SK-N-SH treated with all-trans-retinoic acid at 6 μM for 48 hours (cell line): ENCODE measurements around the gene ERLIN1.

Source experiments
- ATAC-seq: fragments of 200-7000 bp; cut with Tn5 transposase; 3 replicates; pipeline ENCODE4 v1.9.1; 2020; ENCODE audit warnings: mild to moderate bottlenecking, moderate library complexity
- ARNTL ChIP-seq: fragments of 450-650 bp; formaldehyde crosslinking; IDR thresholded peaks from 2 replicates; pipeline ENCODE4 v1.5.0; 2020; ENCODE audit warnings: low read depth, mild to moderate bottlenecking, moderate library complexity, borderline replicate concordance
- BACH2 ChIP-seq: fragments of 250-450 bp; sonication (Bioruptor Pico); IDR thresholded peaks from 2 replicates; pipeline ENCODE4 v1.9.0; 2021; ENCODE audit warnings: mild to moderate bottlenecking, borderline replicate concordance
- CREB5 ChIP-seq: fragments of 250-450 bp; sonication (Bioruptor Pico); IDR thresholded peaks from 2 replicates; pipeline ENCODE4 v1.5.1; 2020; ENCODE audit warnings: low read depth, mild to moderate bottlenecking, moderate library complexity
- CSDC2 ChIP-seq: fragments of 250-450 bp; sonication (Bioruptor Pico); IDR thresholded peaks from 2 replicates; pipeline ENCODE4 v1.5.0; 2020; ENCODE audit warnings: mild to moderate bottlenecking, moderate library complexity
- CSRNP3 ChIP-seq: fragments of 250-450 bp; sonication (Bioruptor Pico); IDR thresholded peaks from 2 replicates; pipeline ENCODE4 v1.5.1; 2021; ENCODE audit warnings: mild to moderate bottlenecking, moderate library complexity
- ESRRG ChIP-seq: fragments of 250-450 bp; sonication (Bioruptor Pico); IDR thresholded peaks from 2 replicates; pipeline ENCODE4 v1.6.1; 2021; ENCODE audit warnings: mild to moderate bottlenecking
- GLIS3 ChIP-seq: fragments of 250-450 bp; sonication (Bioruptor Pico); IDR thresholded peaks from 2 replicates; pipeline ENCODE4 v1.5.0; 2020; ENCODE audit warnings: mild to moderate bottlenecking, moderate library complexity
- ISL1 ChIP-seq: fragments of 250-450 bp; sonication (Bioruptor Pico); IDR thresholded peaks from 2 replicates; pipeline ENCODE4 v2.1.2; 2022; ENCODE audit warnings: mild to moderate bottlenecking, moderate library complexity
- OSR1 ChIP-seq: fragments of 250-450 bp; sonication (Bioruptor Pico); IDR thresholded peaks from 2 replicates; pipeline ENCODE4 v1.8.0; 2022; ENCODE audit warnings: moderate library complexity, mild to moderate bottlenecking, inconsistent platforms
- POU6F1 ChIP-seq: fragments of 250-450 bp; sonication (Bioruptor Pico); IDR thresholded peaks from 2 replicates; pipeline ENCODE4 v1.8.0; 2021; ENCODE audit warnings: low read depth, mild to moderate bottlenecking, moderate library complexity, borderline replicate concordance
- RARB ChIP-seq: fragments of 250-450 bp; sonication (Bioruptor Pico); IDR thresholded peaks from 2 replicates; pipeline ENCODE4 v1.8.0; 2021; ENCODE audit warnings: mild to moderate bottlenecking, moderate library complexity
- SNAI2 ChIP-seq: fragments of 250-450 bp; sonication (Bioruptor Pico); IDR thresholded peaks from 2 replicates; pipeline ENCODE4 v1.5.0; 2020; ENCODE audit warnings: mild to moderate bottlenecking, moderate library complexity
- TCF4 ChIP-seq: fragments of 250-450 bp; sonication (Bioruptor Pico); IDR thresholded peaks from 2 replicates; pipeline ENCODE4 v1.8.0; 2021; ENCODE audit warnings: mild to moderate bottlenecking, moderate library complexity, borderline replicate concordance
- TSHZ2 ChIP-seq: fragments of 250-450 bp; sonication (Bioruptor Pico); IDR thresholded peaks from 2 replicates; pipeline ENCODE4 v1.5.0; 2020; ENCODE audit warnings: mild to moderate bottlenecking, moderate library complexity
- ZC3H10 ChIP-seq: fragments of 250-450 bp; sonication (Bioruptor Pico); IDR thresholded peaks from 2 replicates; pipeline ENCODE4 v1.5.1; 2021; ENCODE audit warnings: mild to moderate bottlenecking, moderate library complexity
- ZFP3 ChIP-seq: fragments of 250-450 bp; sonication (Bioruptor Pico); IDR thresholded peaks from 2 replicates; pipeline ENCODE4 v1.5.0; 2020; ENCODE audit warnings: mild to moderate bottlenecking, moderate library complexity
- ZFP30 ChIP-seq: fragments of 450-650 bp; formaldehyde crosslinking; IDR thresholded peaks from 2 replicates; pipeline ENCODE4 v1.5.0; 2022; ENCODE audit warnings: mild to moderate bottlenecking, moderate library complexity
- ZNF565 ChIP-seq: fragments of 450-650 bp; formaldehyde crosslinking; conservative IDR thresholded peaks from 2 replicates; pipeline ENCODE4 v1.5.0; 2020; ENCODE audit warnings: low read depth, mild to moderate bottlenecking, moderate library complexity
- ZNF70 ChIP-seq: fragments of 450-650 bp; formaldehyde crosslinking; IDR thresholded peaks from 2 replicates; pipeline ENCODE4 v1.5.0; 2020; ENCODE audit warnings: mild to moderate bottlenecking, moderate library complexity
- ZNF8 ChIP-seq: fragments of 450-650 bp; formaldehyde crosslinking; IDR thresholded peaks from 2 replicates; pipeline ENCODE4 v1.5.0; 2020; ENCODE audit warnings: mild to moderate bottlenecking, moderate library complexity

ERLIN1 gene

GRCh38 chr10:100155936-100156335 is 29.9 kb downstream of the ERLIN1 start:
- TF ChIP-seq ISL1 (CRISPR knock-in tag): no peak
- no peak for TF ChIP-seq CREB5 (CRISPR knock-in tag)
- no peak for TF ChIP-seq RARB (CRISPR knock-in tag)
- TF ChIP-seq, all 23 proteins: peak for 0
- no peak for ATAC-seq

- TF ChIP-seq ARNTL (CRISPR knock-in tag) (no peak), ZNF8 (CRISPR knock-in tag) (no peak), BACH2 (CRISPR knock-in tag) (no peak), ESRRG (no peak), POU6F1 (CRISPR knock-in tag) (no peak), SNAI2 (CRISPR knock-in tag) (no peak), OSR1 (CRISPR knock-in tag) (no peak), ZNF70 (CRISPR knock-in tag) (no peak), CSDC2 (CRISPR knock-in tag) (no peak), ZFP30 (no peak), CSRNP3 (no peak), ZC3H10 (CRISPR knock-in tag) (no peak), GLIS3 (no peak), ZNF565 (no peak), TSHZ2 (CRISPR knock-in tag) (no peak), CREB5 (CRISPR knock-in tag) (no peak)
- TF ChIP-seq, all 23 proteins: peak for 0
- ATAC-seq: no peak
These were observed 31.2 kb downstream of the ERLIN1 start for GRCh38 chr10:100154666-100155065.

- no peak; the same call in 2 of the 3 replicates for ATAC-seq
- TF ChIP-seq GLIS3 (no peak), ZNF70 (CRISPR knock-in tag) (no peak), ZNF8 (CRISPR knock-in tag) (no peak), POU6F1 (CRISPR knock-in tag) (no peak), ESRRG (no peak), ZFP3 (CRISPR knock-in tag) (no peak), TCF4 (CRISPR knock-in tag) (peak; percentile 98), TSHZ2 (CRISPR knock-in tag) (peak; percentile 91)
These were observed 32.5 kb downstream of the ERLIN1 start for GRCh38 chr10:100153239-100153825.
